UCSD-AML1 (cell line): ENCODE results near the gene CEACAM20.
"Not testable (repeated sequence)": the region's sequence is repeated elsewhere in the genome, so short reads cannot be mapped to it uniquely, and the experiment has no call there.

Experiments
- DNase-seq: peaks from one replicate; lab custom pipeline; 2025; ENCODE audit not compliant: unreplicated experiment; lab: John Stamatoyannopoulos, UW

Gene CEACAM20

DNA sequence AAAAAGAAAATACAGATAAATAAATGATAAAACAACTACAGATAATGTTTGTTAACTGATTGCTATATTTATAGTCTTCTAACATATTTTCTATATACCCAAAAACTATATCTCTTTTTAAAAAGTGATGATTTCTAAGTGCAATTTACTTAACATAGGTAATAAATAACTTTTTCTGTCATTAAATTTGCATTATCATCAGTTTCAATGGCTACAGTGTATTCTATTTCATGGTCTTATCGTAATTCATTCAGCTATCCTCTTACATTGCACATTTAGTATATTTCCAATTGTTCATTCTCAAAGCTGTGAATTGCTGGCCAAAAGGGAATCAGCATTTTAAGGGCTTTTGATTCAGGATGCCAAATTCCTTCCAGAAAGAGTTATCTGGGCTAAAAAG is 32.8 kb downstream of the CEACAM20 start:
- no peak for DNase-seq

GRCh38 chr19:44476559-44477408 is 52.7 kb downstream of the CEACAM20 start:
- DNase-seq: no peak

GRCh38 chr19:44468730-44469129 is 60.7 kb downstream of the CEACAM20 start:
- not testable (repeated sequence) for DNase-seq

GRCh38 chr19:44462600-44463286 is 66.7 kb downstream of the CEACAM20 start:
- not testable (repeated sequence) for DNase-seq
